Measurements from ENCODE around the gene SRSF7.

SRSF7 gene

GRCh38 chr2:38744399-38744780 is 6.8 kb downstream of the SRSF7 start:
- TF ChIP-seq ZC3H10 (CRISPR knock-in tag; IDR thresholded peaks at IDR 0.05) = no peak
- TF ChIP-seq ZNF70 (CRISPR knock-in tag; IDR thresholded peaks at IDR 0.05) = no peak
- TF ChIP-seq ZNF565 (CRISPR knock-in tag; conservative IDR thresholded peaks at IDR 0.05; ENCODE audit: low read depth) = no peak
- TF ChIP-seq ISL1 (CRISPR knock-in tag; IDR thresholded peaks at IDR 0.05) = no peak
- no peak for TF ChIP-seq PPARA (CRISPR knock-in tag; IDR thresholded peaks at IDR 0.05; ENCODE audit: borderline replicate concordance)
- 0 out of 2 replicates have a peak, but pooled peaks have one; percentile 19 for TF ChIP-seq ARNTL (CRISPR knock-in tag; IDR thresholded peaks at IDR 0.05; ENCODE audit: borderline replicate concordance, low read depth)
- TF ChIP-seq ESRRG (CRISPR knock-in tag; IDR thresholded peaks at IDR 0.05) = 0 out of 2 replicates have a peak, but pooled peaks have one; percentile 6
- ATAC-seq = no peak

- no peak for TF ChIP-seq ZNF70 (CRISPR knock-in tag; IDR thresholded peaks at IDR 0.05)
- no peak for TF ChIP-seq ZNF8 (CRISPR knock-in tag; IDR thresholded peaks at IDR 0.05)
- TF ChIP-seq ESRRG (CRISPR knock-in tag; IDR thresholded peaks at IDR 0.05) = no peak
- no peak for TF ChIP-seq ZFP3 (CRISPR knock-in tag; IDR thresholded peaks at IDR 0.05)
- TF ChIP-seq CREB5 (CRISPR knock-in tag; IDR thresholded peaks at IDR 0.05; ENCODE audit: low read depth) = no peak
- ATAC-seq = no peak
These were observed 7.3 kb downstream of the SRSF7 start for GRCh38 chr2:38743672-38744398.

DNA sequence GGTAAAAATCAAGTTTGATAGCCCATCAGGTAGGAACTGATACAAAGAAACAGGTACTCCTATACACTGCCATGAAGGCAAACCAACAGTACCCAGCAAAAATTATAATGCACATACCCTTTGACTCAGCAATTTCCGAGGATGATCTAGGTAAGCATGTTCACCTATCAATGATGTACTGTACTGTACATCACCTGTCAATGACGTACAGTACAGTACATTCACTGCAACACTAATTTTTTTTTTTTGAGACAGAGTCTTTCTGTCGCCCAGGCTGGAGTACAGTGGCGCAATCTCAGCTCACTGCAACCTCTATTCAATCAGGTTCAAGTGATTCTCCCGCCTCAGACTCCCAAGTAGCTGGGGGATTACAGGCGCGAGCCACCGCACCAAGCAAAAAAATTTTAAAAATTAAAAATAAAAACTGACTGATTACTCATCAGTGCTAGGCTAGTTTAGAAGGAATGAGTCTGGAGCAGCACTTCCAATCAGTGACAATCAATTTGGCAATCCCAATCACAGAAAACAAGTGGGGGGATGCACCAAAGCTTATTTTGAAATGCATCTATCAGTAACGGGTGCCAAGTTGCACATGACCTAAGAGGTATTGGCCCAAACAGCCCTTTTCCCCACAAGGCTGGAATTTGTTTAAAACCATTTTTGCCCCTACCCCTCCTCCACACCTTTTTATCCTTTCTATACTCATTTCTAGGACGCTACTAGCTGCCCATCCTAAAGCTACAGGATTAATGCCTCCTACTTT is 8.2 kb downstream of the SRSF7 start:
- no peak for ATAC-seq
- TF ChIP-seq CSDC2 (CRISPR knock-in tag; IDR thresholded peaks at IDR 0.05) (no peak), SNAI2 (CRISPR knock-in tag; IDR thresholded peaks at IDR 0.05) (no peak), CREB5 (CRISPR knock-in tag; IDR thresholded peaks at IDR 0.05; ENCODE audit: low read depth) (no peak)
- TF ChIP-seq, protein P1, sequence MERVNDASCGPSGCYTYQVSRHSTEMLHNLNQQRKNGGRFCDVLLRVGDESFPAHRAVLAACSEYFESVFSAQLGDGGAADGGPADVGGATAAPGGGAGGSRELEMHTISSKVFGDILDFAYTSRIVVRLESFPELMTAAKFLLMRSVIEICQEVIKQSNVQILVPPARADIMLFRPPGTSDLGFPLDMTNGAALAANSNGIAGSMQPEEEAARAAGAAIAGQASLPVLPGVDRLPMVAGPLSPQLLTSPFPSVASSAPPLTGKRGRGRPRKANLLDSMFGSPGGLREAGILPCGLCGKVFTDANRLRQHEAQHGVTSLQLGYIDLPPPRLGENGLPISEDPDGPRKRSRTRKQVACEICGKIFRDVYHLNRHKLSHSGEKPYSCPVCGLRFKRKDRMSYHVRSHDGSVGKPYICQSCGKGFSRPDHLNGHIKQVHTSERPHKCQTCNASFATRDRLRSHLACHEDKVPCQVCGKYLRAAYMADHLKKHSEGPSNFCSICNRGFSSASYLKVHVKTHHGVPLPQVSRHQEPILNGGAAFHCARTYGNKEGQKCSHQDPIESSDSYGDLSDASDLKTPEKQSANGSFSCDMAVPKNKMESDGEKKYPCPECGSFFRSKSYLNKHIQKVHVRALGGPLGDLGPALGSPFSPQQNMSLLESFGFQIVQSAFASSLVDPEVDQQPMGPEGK (CRISPR knock-in tag; IDR thresholded peaks at IDR 0.05; ENCODE audit: borderline replicate concordance) = peak; percentile 38; the same call in 1 of the 2 replicates

GRCh38 chr2:38740851-38741731 is 10.1 kb downstream of the SRSF7 start:
- peak; percentile 57 for ATAC-seq
- TF ChIP-seq, protein P2, sequence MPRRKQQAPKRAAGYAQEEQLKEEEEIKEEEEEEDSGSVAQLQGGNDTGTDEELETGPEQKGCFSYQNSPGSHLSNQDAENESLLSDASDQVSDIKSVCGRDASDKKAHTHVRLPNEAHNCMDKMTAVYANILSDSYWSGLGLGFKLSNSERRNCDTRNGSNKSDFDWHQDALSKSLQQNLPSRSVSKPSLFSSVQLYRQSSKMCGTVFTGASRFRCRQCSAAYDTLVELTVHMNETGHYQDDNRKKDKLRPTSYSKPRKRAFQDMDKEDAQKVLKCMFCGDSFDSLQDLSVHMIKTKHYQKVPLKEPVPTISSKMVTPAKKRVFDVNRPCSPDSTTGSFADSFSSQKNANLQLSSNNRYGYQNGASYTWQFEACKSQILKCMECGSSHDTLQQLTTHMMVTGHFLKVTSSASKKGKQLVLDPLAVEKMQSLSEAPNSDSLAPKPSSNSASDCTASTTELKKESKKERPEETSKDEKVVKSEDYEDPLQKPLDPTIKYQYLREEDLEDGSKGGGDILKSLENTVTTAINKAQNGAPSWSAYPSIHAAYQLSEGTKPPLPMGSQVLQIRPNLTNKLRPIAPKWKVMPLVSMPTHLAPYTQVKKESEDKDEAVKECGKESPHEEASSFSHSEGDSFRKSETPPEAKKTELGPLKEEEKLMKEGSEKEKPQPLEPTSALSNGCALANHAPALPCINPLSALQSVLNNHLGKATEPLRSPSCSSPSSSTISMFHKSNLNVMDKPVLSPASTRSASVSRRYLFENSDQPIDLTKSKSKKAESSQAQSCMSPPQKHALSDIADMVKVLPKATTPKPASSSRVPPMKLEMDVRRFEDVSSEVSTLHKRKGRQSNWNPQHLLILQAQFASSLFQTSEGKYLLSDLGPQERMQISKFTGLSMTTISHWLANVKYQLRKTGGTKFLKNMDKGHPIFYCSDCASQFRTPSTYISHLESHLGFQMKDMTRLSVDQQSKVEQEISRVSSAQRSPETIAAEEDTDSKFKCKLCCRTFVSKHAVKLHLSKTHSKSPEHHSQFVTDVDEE (CRISPR knock-in tag; IDR thresholded peaks at IDR 0.05) = no peak
- TF ChIP-seq ISL1 (CRISPR knock-in tag; IDR thresholded peaks at IDR 0.05) (no peak), SNAI2 (CRISPR knock-in tag; IDR thresholded peaks at IDR 0.05) (no peak), ZC3H10 (CRISPR knock-in tag; IDR thresholded peaks at IDR 0.05) (no peak), BACH2 (CRISPR knock-in tag; IDR thresholded peaks at IDR 0.05; ENCODE audit: borderline replicate concordance) (no peak), ZFP30 (CRISPR knock-in tag; IDR thresholded peaks at IDR 0.05) (no peak), RARB (CRISPR knock-in tag; IDR thresholded peaks at IDR 0.05) (no peak), ZNF565 (CRISPR knock-in tag; conservative IDR thresholded peaks at IDR 0.05; ENCODE audit: low read depth) (no peak), PPARA (CRISPR knock-in tag; IDR thresholded peaks at IDR 0.05; ENCODE audit: borderline replicate concordance) (no peak)

Measured in SK-N-SH treated with all-trans-retinoic acid at 6 μM for 48 hours (cell line).